Measurements from ENCODE around the gene PLPP4.

The PLPP4 gene

DNA sequence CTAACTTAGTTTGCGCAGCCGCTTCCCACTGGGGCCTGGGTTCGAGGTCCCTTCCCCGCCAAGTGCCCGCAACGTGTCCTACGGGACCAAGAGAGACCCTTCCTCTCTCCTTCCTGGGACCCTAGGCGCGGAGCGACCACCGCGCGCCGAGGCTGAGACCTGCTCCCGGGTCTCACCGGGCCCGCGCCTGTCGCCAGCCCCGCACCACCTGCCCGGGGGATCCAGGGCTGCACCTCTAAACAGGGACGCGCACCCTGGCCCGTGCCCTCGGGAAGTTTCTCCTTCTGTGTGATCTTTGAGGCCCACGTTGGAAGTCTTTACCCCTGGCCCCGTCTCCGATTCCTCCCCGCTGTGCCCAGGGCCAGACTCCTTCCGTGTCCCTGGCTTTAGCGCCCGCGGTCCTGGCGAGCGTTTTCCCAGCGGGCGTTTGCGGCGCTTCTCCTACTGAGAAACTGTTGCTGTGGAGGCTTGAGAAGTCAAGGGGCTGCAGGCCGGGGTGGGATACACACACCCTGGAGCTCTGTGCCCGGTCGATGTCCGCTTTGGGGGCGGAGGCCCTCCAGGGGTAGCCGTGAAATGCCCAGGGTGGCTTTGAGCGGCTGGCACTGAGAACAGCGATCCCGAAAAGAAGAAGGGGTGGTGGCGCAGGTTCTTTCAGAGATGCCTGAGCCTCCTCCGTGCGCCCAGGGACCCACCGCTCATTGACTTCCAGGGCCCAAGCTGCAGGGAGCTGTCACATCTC is 575 bp downstream of the PLPP4 start:
- no peak for DNase-seq

DNA sequence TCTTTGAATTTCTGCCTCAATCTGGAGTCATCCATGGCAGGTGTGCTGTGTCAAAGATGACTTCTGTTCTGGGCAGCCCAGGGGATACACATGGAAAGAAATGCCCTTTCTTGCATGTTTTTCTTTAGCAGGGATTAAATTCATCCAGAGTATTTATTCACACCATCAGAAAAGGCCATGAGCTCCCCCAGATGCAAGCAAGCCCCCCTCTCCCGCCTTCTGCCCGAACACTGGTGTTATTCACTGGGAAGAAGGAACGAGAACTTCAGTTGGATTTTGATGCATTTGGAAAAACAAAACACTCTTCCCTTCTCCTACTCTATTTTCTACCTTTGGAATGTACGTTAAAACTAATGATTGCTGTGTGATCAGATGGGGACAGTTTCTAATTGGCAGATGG is 1.4 kb downstream of the PLPP4 start:
- no peak for DNase-seq

DNA sequence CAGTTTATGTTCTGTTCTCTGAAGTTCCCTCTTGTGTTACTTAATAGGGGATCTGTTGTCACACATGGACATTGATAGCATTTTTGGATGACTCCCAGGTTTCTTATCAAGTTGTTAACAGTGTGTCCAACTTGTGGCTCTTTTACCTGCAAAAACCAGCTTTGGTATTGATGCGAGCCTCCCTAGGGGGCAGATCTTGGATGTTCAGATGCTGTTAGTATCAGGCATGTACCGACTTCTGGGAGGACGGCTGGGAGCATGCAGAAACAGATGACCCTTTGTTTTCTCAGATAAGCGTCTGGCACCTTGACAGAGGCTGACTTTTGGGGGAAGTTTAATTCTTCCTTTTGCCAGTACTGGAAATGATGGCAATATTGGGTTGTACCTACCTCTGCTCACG is 2.2 kb downstream of the PLPP4 start:
- DNase-seq: no peak

DNA sequence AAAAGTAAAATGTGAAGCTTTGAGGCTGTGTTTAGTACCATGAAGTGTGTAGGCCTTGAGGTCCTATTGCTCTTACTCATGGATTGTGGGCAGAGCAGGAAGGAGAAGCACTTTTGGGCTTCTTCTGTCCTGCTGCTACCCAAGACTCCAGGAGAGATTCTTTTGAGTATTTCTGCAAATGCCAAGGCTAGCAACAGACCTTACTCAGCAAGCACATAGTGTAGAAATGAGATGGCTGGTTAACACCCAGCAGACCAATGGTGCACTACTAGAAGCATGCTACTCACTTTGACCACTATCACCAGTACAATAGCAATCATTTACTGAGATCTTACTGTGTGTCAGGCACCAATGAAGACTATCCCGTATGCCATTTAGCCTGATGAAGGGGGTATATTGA is 3.2 kb downstream of the PLPP4 start:
- no peak for DNase-seq

DNA sequence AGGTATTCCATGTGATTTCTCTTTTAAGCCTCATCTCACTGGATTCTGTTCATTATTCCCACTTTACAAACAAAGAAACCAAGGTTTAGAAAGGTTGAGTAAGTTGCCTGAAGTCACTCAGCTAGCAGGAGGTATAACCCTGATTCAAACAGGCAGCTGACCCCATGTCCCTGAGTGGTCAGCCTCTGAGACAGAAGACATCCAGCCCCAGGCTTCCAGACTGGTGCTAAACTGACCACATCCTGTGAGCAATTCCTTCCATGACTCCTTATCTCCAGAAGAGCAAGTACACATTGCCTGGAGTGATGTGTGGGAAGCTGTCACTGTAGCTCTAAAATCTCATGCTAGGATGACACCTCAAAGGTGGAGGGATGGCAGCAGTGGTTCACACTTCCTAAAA is 3.7 kb downstream of the PLPP4 start:
- no peak for DNase-seq

DNA sequence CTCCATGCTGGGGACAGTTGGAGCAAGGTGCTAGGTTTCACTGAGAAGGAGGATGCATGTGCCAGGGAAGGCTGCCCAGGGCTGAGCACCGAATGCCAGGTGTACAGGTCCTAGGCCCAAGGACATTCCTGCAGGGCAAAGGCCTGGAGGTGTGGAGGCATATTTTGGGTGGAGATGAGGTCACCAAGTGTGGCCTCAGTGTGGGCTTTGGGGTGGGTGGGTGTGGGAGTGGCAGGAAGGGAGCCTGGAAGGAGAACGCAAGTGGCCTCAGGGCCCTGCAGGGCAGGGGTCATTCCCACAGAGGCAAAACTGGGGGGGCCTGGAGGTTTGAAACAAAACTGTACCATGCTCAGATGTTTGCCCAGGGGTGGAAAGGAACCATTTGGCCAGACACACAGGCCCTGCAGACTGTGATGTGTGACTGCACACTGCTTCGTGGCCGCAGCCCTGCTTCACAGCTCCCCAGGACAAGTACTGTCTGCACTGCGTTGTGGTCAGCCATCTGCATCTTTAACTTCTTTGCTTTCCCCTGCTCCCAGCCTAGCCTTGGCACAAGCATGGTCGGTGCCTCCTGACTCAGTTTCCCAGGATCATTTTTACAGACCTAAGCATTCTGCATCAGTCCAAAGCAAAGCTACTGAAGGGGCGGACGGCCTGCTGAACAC is 5.1 kb downstream of the PLPP4 start:
- no peak for DNase-seq

DNA sequence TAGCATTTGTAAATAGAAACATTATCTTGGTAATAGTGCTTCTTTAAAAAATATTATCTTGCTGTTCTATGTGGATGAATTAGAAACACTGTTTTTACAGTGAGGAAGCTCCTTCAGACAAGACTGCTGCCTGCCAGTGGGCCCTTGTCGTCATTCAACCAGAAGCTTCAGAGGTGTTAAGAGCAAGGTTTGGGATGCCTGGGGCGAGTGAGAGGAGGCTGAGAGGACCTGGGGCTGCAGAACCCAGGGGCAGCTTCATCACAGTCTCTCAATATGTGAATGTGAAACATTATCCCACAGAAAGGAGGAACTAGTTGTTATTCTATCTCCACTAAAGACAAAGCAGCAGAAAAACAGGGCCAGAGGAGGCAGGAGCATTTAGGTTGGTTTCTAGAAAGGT is 8.1 kb downstream of the PLPP4 start:
- no peak for DNase-seq

DNA sequence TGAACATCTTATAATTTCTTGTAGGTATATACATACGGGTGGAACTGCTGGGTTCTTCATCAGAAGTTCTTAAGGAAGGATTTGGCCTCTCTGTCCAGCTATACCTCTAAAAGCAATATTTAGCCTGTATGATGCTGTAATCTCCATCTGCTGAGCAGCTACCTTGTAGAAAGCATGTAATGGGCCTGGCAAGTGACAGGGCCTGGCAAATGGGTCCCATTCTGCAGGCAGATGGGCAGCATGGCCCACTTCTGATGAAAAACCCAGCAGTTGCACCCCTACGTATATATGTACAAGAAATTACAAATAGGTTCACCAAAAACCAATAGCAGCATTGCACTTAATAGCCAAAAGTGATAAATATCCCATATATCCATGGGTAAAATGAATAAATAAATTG is 9.0 kb downstream of the PLPP4 start:
- no peak for DNase-seq

DNA sequence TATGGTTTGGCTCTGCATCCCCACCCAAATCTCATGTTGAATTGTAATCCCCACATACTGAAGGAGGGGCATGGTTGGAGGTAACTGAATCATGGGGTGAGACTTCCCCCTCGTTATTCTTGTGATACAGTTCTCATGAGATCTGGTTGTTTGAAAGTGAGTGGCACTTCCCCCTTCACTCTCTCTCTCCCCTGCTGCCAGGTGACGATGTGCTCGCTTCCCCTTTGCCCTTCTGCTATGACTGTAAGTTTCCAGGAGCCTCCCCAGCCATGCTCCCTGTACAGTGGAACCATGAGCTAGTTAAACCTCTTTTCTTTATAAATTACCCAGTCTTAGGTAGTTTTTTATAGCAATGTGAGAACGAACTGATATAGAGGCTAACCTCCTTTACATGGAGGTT is 16.6 kb downstream of the PLPP4 start:
- DNase-seq: no peak

DNA sequence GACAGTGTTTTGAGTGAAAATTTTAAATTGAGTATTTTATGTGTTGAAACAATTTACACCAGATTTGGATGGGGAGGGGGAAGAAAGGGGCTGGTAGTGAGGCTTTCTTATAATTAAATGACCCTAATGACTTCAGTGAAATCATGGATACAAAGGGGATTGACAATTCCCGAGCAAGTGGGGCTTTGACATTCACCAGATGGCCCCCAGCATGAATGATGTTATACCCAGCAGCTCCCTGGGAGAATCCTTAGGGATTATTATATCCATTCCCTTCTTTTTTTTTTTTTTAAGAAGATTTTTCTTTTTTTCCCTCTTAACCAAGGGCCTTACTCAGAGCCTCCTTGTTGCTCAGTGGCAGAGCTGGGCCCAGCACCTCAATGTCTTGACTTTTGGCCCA is 17.9 kb downstream of the PLPP4 start:
- no peak for DNase-seq

DNA sequence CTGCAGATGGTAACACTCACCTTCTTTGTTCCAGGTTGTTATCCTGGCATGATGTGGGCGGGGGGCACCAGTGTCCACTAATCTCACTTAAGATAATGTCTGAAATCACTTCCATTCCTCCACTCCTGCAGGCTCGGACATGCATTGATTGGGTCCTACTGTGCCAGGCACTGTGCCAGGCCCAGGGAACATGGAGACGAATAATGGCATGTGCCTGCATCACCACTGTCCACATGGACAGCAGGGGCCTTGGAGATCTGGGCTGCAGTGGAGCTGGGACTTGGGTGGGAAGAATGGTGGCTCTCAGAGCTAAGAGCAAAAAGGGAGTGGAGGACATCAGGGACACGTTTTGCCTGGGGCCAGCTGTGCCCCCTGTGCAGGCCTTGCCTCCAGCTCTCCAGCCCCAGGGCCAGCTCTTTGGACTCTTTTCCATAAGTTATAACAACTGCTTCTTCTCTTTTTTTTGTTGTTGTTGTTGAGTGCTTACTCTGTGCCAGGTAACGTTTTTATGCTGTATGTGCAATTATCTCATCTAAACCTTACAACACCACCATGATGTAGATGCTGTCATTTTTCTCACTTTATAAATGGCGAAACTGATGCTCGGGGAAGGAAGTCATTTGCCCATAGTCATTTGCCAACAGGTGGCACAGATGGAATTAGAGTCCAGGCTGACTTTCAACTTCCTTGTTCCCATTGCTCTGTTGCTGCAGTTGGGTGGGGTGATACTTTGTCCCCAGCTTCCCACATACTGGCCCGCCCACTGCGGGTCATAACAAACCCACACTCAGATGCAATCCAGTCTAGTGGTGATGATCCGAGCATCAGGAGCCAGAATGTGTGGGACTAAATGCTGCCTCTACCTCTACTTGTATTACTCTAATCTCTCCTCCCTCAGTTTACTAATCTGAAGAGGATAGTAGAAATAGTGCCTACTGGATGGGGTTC is 19.1 kb downstream of the PLPP4 start:
- no peak for DNase-seq

DNA sequence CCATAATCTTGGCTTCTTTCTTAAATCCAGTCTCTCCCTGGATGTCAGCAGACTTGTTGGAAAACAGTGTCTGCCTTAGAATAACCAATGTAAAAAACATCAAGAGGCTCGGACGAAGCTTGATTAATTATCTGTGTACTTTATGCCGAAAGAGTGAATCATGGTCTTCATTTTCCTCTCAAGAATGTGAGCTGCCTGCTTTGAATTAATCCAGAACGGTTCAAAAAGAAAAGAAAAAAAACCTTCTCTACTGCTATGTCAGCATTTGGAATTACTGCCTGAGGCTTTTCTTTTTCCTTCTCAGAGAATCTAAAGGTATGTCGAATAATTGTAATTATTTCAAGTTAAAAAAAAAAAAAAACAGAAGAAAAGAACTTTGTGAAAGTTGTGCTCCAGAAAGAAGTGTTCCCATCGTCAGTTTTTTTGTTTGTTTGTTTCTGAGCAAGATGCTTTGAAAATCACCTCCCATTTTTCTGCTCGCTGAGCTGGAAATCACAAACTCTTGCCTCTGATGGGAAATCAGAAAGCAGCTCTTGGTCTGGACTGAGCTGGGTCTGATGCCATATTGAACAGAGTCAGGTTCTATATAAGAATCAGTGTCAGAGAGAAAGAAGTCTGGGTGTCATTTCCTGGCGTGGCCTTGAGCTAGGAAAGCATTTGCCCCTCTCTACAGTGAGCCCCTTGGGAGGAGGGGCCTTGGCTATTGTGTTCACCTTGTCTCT is 20.2 kb downstream of the PLPP4 start:
- DNase-seq: no peak

DNA sequence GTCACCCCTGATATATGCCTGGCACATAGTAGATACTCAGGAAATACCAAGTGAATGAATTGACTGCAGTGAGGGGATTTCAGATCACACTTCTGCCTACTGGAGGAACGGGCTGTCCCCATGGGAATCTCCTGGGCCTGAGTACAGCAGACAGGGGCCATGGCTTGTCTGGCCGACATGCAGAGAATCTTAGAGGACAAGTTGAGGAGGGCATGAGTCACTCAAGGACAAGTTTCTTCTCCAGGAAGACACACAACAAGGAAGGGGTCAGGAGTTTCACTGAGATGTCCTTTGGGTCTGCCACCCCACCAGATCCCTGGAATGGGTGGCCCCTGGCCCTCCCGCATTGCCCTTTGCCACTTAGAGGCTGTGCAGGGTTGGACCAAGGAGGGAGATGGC is 20.7 kb downstream of the PLPP4 start:
- DNase-seq: no peak

DNA sequence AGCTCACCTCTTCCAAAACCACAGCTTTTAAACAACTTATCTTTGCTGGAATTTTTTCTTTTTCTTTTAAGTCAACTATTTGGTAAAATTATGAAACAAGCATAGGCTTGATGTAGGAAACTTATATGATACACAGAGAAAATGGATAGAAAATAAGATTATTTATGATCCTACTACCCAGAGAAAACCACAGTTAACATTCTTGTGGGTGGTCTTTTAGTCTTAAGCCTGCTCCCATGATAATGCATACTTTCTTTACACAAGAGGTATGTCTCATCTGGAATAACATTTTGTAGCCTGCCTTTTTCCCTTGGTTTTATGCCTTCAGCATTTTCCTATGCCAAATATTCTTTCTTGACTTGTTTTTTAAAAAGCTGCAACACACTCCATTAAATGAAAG is 21.4 kb downstream of the PLPP4 start:
- DNase-seq: no peak

DNA sequence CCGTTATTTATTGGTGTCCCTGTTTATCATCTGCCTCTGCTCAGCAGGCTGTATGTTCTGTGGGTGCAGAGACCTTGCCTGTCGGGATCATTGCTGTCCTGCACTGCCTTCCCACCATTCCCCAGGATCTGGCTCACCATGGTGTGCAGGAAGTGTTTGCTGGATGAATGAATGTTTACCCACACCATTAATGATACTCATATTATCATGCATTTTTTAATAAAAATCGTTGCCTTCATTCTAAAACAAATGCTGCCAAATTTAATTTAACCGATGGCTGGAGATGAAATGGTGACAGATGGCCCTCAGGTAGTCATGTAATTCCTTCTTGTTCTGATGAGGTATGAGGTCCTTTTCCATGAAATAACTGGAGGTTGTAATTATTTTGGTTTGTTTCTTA is 22.5 kb downstream of the PLPP4 start:
- no peak for DNase-seq

DNA sequence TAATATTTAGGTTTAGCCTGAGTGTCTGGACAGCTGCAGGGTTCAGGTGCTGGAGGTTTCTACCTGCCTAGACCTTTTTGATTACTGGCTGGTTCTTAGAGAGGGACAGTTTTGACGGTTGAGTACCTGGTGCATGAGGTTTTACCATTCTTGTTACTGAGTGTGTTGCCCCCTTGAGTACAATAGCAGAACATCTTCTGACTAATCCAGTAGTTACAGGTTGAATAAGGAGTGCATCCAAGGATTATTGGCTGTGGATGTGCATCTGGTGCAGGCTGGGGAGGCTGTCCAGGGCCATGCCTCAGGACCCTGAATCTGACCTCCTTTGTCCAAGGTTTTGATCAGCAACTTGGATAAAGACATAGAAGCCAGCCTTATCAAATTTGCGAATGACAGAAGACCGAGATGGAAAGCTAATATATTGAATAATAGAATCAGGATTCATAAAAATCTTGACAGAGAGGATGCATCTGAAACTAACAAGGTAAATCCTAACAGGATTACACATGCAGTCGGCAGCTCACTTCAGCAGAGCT is 23.1 kb downstream of the PLPP4 start:
- no peak for DNase-seq

DNA sequence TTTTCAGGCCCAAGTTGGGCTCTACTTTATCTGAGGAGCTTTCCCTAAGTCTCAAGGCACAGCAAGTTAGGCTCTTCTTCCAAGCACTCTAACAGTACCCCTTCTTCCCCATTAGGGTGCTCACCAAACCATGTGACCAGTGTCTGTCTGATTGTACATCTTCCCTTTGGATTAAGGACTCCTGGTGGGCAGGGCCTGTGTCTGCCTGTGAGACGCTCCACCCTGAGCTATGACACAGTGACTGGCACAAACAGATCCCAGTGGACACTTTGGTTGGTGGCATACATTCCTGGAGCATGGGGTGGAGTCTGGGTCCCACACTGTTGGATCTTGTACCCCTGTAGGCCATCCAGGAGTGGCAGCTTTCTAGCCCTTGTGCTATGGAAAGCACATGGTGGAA is 23.8 kb downstream of the PLPP4 start:
- DNase-seq: no peak

DNA sequence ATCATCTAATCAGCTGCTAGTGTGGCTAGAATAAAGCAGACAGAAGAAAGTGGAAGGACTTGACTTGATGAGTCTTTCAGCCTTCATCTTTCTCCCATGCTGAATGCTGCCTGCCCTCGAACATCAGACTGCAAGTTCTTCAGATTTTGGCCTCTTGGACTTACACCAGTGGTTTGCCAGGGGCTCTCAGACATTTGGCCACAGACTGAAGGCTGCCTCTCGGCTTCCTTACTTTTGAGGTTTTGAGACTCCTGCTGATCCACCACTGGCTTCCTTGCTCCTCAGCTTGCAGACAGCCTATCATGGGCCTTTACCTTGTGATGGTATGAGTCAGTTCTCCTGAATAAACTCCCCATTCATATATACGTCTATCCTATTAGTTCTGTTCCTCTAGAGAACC is 26.0 kb downstream of the PLPP4 start:
- DNase-seq: no peak

DNA sequence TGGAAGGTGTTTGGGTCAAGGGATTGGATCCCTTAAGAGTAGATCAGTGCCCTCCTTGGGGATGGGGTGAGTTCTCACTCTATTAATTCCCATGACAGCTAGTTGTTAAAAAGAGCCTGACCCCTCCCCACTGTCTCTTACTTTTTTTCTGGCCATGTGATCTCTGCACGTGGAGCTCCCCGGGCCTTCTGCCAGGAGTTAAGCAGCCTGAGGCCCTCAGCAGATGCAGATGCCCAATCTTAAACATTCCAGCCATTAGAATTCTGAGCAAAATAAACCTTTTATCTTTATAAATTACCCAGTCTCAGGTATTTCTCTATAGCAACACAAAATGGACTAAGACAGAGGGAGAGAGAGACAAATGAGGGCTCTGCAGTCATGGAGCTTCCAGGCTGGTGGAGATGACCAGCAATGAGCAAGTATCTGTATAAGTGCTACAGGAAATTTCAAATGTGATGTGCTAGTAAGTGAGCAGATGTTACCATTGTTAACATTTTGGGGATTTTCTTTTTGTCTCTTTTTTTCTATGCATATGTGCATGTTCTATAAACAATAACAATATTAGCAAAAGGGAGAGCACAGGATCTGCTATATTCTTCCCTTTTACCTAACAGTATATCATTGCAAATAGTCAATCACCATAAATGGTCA is 26.7 kb downstream of the PLPP4 start:
- DNase-seq: no peak

DNA sequence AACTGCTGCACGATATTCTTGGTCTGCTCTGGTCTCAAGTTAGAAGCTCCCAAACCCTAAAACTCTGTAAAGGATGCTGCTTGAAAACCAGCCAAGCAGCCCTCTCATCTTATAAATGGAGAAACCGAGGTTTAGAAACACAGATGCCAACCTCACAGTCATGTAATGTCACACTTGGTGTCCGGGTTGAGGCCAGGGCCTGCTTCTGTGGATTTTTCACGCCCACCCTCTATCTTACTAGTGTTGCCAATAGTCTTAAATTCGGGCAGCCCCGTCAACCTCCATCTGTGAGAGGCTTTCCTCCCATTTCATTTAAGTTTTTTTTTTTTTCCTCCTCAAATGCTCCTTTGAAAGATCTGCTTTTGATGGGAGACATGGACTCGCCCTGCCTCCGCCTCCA is 28.9 kb downstream of the PLPP4 start:
- DNase-seq: no peak

DNA sequence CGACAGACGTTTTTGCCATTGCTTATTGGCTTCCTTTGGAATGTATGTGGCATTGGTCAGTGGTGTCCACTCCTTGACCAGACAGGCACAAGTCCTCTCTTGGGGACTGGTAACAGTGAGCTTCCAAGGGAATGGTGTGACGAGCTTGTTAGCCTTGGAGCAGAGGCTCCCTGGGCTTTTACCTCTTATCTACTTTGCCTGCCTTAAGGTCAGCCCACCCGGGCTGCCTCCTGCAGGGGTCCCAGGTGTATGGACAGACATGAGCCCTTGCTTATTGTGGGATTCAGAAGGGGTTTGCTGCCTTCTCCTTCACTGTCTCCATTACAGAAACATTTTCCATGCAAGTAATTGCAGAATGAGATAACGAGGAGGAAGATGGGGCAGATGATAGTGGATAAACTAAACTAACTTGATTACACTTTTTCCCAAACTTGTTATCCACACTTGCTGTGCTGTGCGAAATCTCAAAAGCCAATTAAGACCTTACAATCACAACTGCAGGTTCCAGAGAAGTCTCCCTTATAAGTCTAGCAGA is 29.7 kb downstream of the PLPP4 start:
- DNase-seq: no peak

DNA sequence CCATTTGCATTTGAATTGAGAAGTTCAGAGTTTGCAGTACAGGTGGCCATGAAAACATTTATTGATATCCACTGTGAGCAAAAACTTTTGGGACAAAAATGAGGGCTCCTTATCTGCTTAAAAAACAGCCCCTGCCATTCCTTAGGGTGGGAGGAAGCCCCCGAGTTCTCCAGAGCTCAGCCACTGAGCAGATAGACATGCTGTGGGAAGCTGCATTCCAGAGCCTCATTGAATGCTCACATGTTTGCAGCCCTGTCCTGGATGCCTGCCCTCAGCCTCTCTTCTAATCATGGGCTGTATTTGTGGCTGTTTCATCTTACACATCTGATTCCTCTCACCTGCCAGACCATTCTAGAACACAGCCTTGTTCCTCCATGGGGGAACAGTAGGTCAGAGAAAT is 33.3 kb downstream of the PLPP4 start:
- no peak for DNase-seq

Data from DMS 273 treated with DMSO at 0.1 percent for 48 hours (cell line).